ENCODE results near the gene PPIH.

The PPIH gene

DNA sequence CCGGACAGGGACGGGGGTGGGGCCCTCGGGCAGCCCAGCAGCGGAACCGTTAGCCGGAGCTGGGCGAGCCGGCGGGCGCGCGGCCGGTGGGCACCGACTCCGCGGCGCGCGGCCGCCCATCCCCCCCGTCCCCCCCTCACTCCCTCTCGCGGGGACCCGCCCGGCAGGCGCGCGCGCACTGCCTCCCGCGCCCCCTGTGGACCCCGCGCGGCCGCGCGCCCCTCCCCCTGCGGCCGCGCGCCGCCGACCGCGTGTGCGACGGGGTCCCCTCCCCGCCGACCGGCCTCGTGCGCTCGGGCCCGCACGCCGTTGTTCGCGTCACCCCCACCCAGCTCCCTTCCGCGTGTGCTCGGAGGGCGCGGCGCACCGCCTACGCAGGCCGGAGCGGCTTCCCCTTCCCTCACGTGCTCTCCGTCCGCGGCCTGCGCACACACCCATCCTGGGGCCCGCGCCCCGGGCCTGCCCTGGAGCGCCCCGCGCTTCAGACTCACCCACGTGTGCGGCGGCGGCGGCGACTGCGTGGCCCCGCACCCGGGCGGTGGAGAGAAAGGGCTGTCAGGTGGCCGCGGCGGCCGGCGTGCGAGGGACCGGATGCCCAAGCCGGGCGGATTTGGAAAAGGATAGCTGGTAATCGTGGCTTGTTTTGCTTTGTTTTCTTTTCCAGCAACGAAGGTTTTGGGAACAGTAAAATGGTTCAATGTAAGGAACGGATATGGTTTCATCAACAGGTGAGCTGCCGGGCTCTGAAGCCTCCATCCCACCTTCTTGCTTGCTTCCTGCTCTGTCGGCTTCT, 24.7 kb downstream of the PPIH start:
- TF ChIP-seq, protein P1, sequence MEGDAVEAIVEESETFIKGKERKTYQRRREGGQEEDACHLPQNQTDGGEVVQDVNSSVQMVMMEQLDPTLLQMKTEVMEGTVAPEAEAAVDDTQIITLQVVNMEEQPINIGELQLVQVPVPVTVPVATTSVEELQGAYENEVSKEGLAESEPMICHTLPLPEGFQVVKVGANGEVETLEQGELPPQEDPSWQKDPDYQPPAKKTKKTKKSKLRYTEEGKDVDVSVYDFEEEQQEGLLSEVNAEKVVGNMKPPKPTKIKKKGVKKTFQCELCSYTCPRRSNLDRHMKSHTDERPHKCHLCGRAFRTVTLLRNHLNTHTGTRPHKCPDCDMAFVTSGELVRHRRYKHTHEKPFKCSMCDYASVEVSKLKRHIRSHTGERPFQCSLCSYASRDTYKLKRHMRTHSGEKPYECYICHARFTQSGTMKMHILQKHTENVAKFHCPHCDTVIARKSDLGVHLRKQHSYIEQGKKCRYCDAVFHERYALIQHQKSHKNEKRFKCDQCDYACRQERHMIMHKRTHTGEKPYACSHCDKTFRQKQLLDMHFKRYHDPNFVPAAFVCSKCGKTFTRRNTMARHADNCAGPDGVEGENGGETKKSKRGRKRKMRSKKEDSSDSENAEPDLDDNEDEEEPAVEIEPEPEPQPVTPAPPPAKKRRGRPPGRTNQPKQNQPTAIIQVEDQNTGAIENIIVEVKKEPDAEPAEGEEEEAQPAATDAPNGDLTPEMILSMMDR (IDR thresholded peaks at IDR 0.05; ENCODE audit: insufficient read depth, low read length, poor library complexity, severe bottlenecking) = no peak
- Histone ChIP-seq H3K4me3 (replicated peaks; ENCODE audit: low read depth, low read length) (peak overlapping the region; percentile 85), H3K27me3 (replicated peaks; ENCODE audit: control insufficient read depth, insufficient read depth, low read length) (no peaks in the 10 kb centered on the region), H3K36me3 (ENCODE audit: control insufficient read depth, insufficient read depth, low read length) (no peaks in the 10 kb centered on the region)
- peak; percentile 87 for DNase-seq (ENCODE audit: extremely low read depth, insufficient read length)

DNA sequence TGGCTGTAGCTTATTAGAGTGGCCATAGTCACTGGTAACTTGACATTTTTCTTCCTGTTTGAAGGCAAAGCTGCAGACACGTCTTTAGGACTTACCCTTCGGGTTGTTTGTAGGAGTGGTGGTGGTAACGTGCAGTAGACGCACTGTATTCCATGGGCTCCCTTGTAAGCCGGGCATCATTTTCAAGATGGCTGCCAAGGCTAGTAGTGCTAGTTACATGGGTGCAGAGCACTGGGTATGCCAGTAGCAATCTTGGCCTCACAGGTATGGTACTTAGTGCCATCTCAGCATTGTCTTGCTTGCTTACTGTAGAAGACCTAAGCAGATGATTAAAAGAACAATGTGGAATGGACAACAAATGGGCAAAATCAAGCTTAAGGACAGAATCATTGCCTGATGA, 25.9 kb downstream of the PPIH start:
- Histone ChIP-seq H3K4me3 (replicated peaks; ENCODE audit: low read depth, low read length) (peak overlapping the region; percentile 85), H3K27me3 (replicated peaks; ENCODE audit: control insufficient read depth, insufficient read depth, low read length) (no peaks in the 10 kb centered on the region), H3K36me3 (ENCODE audit: control insufficient read depth, insufficient read depth, low read length) (no peaks in the 10 kb centered on the region)
- DNase-seq (ENCODE audit: extremely low read depth, insufficient read length) = no peak
- TF ChIP-seq, protein P1 (IDR thresholded peaks at IDR 0.05; ENCODE audit: insufficient read depth, low read length, poor library complexity, severe bottlenecking) = no peak

DNA sequence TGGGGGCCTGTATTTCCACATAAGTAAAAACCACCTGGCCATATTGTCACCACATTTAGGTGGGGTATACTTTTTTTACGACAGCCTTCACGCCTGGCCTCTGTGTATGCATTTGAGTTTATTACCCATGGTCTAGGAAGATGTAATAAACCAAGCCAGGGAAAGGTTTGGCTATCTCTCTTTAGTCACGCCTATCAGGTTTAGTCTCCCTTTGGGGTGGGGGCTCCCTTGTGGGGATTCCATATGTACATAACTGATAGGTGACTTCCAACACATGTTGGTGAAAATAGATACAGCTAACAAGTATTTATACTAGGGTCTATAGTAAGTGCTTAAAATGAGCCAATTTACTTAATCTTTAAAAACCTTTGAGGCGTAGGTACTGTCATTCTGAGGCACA, 28.2 kb downstream of the PPIH start:
- Histone ChIP-seq H3K36me3 (ENCODE audit: control insufficient read depth, insufficient read depth, low read length) (no peaks in the 10 kb centered on the region), H3K4me3 (replicated peaks; ENCODE audit: low read depth, low read length) (peak overlapping the region; percentile 39), H3K27me3 (replicated peaks; ENCODE audit: control insufficient read depth, insufficient read depth, low read length) (no peaks in the 10 kb centered on the region)
- TF ChIP-seq, protein P1 (IDR thresholded peaks at IDR 0.05; ENCODE audit: insufficient read depth, low read length, poor library complexity, severe bottlenecking) = no peak
- DNase-seq (ENCODE audit: extremely low read depth, insufficient read length) = no peak

DNA sequence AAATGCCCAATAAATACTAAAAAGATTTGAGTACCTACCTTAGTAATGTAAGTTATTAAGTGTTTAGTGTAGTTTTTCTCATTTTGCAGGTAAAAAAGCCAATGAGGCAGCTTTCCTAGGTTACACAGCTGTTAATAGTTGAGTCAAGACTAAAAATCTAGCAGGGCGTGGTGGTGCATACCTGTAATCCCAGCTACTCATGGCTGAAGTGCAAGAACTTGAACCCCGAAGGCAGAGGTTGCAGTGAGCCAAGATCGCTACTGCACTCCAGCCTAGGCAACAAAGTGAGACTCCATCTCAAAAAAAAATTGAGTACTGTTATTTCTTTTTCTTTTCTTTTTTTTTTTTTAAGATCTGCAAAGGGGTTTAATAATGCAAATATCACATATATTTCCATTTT, 31.7 kb downstream of the PPIH start:
- TF ChIP-seq, protein P1 (IDR thresholded peaks at IDR 0.05; ENCODE audit: insufficient read depth, low read length, poor library complexity, severe bottlenecking) = no peak
- Histone ChIP-seq H3K4me3 (replicated peaks; ENCODE audit: low read depth, low read length) (no peak overlapping the region), H3K27me3 (replicated peaks; ENCODE audit: control insufficient read depth, insufficient read depth, low read length) (no peaks in the 10 kb centered on the region), H3K36me3 (ENCODE audit: control insufficient read depth, insufficient read depth, low read length) (peaks cover 2% of the 10 kb centered on the region)
- no peak for DNase-seq (ENCODE audit: extremely low read depth, insufficient read length)

DNA sequence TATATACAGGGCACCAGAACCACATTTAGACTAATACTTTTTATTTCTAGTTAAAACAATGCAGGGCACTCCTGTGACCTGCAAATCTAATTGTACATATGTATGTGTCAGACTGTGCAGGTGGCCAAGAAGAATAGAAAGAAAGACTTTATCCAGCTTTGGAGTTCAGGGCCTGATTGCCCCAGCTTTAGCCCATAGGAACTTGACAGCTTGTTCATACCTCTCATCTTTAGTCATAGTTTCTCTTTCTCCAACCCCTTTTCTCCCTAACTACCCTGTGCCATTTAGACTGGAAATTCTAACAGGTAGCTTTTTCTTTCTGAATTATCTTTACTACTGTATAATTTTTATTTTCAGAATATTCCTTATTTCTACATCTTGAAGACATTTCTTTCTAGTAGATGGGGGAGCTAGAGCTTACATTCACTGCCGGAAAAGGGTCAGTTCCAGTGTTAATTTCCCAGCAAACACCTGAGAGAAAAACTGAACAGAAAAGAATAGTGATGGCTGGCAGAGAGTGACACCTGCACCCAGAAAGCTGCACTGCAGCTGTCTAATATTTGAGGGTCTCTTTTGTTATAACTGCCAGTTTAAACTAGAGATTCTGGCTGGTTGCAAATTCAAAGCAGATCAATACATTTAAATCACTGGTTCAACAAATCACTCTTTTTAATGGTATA, 32.4 kb downstream of the PPIH start:
- TF ChIP-seq, protein P1 (IDR thresholded peaks at IDR 0.05; ENCODE audit: insufficient read depth, low read length, poor library complexity, severe bottlenecking) = peak; percentile 24
- peak overlapping the region; percentile 6; the same call in 1 of the 2 replicates for H3K4me3 ChIP-seq (replicated peaks; ENCODE audit: low read depth, low read length)
- DNase-seq (ENCODE audit: extremely low read depth, insufficient read length) = no peak
- H3K27me3 ChIP-seq (replicated peaks; ENCODE audit: control insufficient read depth, insufficient read depth, low read length) = no peaks in the 10 kb centered on the region
- H3K36me3 ChIP-seq (ENCODE audit: control insufficient read depth, insufficient read depth, low read length) = peaks cover 2% of the 10 kb centered on the region

Measured in GM06990 (cell line).